Body of pancreas (tissue), 4 donors: Measurements from ENCODE around the gene KLF15.

Source experiments
- CTCF ChIP-seq, 7 experiments: fragments of 450-650 bp in 4 of 7; fragments of 200-600 bp in 3 of 7; sonication (generic) in 3 of 7; IDR thresholded peaks; one replicate each; pipeline ENCODE4 v1.5.1; 2016 to 2019; ENCODE audit warnings: antibody characterized with exemption in 7 of 7
- POLR2A ChIP-seq, 3 donors: fragments of 450-650 bp; IDR thresholded peaks; one replicate each; pipeline ENCODE4 v1.6.1; 2016; ENCODE audit warnings: antibody characterized with exemption in 3 of 3, mild to moderate bottlenecking in 2 of 3

GRCh38 chr3:126322181-126322967 lies 34.8 kb downstream of the KLF15 start:
- TF ChIP-seq POLR2A (IDR thresholded peaks at IDR 0.05) (no peak), CTCF (IDR thresholded peaks at IDR 0.05) (no peak)
